Suprapubic skin (tissue), 4 donors: ENCODE results near the gene PHETA1.

ENCODE experiments used
- CTCF ChIP-seq, 2 donors: fragments of 200-600 bp in 1 of 2; fragments of 450-650 bp in 1 of 2; sonication (generic) in 1 of 2; IDR thresholded peaks; one replicate each; pipeline ENCODE4 v1.5.1; 2016 to 2019; ENCODE audit warnings: antibody characterized with exemption in 2 of 2, mild to moderate bottlenecking in 1 of 2, moderate library complexity in 1 of 2
- POLR2A ChIP-seq, 2 donors: fragments of 450-650 bp; IDR thresholded peaks; one replicate each; pipeline ENCODE4 v1.6.1; 2017; ENCODE audit warnings: antibody characterized with exemption in 2 of 2, mild to moderate bottlenecking in 2 of 2, moderate library complexity in 2 of 2
- POLR2AphosphoS5 ChIP-seq, 3 donors: sonication (generic); formaldehyde crosslinking; IDR thresholded peaks; one replicate each; pipeline ENCODE4 v1.6.1; 2017; ENCODE audit warnings: antibody characterized with exemption in 3 of 3

DNA sequence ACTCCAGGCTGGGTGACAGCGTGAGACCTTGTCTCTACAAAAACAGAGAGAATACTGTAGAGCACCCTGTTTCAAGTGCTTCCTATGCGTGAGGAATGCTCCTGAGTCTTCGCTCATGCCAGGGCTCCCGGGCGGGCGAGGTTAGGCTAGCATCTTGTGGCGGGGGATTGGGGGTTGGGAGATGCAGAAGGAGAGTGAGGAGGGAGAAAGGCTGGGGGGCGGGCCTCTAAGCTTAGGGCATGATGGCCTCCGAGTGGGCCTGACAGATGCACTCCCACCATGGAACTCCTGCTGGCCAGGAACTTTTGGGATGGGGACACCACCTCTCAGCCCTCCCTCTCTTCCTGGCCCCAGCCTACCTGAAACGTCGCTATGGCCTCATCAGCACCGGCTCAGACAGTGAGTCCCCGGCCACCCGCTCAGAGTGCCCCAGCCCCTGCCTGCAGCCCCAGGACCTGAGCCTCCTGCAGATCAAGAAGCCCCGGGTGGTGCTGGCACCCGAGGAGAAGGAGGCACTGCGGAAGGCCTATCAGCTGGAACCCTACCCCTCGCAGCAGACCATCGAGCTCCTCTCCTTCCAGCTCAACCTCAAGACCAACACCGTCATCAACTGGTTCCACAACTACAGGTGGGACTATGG, 27.3 kb downstream of the PHETA1 start:
- TF ChIP-seq CTCF (IDR thresholded peaks at IDR 0.05) (no peak), POLR2AphosphoS5 (IDR thresholded peaks at IDR 0.05) (no peak), POLR2A (IDR thresholded peaks at IDR 0.05) (no peak)
